Kasumi-1 (cell line): ENCODE results near the gene DYNC2H1.

Experiments used
- DNase-seq, 2 experiments: peaks; one replicate each; lab custom pipeline; 2025; lab: John Stamatoyannopoulos, UW

The DYNC2H1 gene

GRCh38 chr11:103274025-103274424 is 164.8 kb downstream of the DYNC2H1 start:
- DNase-seq, result no peak

- DNase-seq, result no peak
Measured at GRCh38 chr11:103279821-103280220, 170.6 kb downstream of the DYNC2H1 start.

DNA sequence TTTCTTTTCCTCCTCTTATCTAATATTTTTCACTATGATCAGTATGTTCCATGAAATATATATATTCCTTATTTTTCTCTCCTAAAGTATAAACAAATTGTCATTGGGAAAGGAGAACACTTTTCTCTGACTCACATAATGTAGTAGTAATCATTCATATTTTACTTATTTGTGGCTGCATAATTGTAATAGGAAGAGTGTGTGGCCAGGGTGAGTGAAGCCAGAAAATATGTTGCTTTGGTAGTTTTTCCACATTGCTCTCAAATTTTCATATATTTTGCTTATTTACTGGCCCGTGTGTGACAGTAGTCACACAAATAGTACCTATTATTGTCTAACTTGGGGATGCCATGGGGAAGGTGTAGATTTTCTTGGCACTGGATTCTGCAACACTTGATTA is 172.1 kb downstream of the DYNC2H1 start:
- no peak for DNase-seq

DNA sequence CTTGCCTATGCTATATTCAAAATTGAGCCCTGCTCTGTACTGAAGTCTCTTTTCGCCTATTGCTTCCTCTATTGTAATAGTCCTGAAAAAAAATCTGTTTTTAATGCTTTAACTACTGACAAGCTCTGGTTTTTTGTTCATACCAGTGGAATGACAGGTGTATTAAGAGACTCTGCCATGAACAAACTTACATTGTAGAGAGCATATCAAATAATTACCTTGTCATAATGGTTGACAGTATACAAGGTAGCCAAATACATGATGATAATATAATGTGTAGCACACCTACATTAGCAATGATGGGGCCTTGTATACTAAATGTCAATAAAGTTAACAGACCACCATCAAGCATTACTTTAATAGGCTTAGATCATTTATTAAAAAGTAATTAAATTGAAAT is 175.0 kb downstream of the DYNC2H1 start:
- no peak for DNase-seq

- DNase-seq, result no peak
Measured at GRCh38 chr11:103294516-103294915, 185.3 kb downstream of the DYNC2H1 start.

GRCh38 chr11:103295704-103296103 is 186.5 kb downstream of the DYNC2H1 start:
- peak in 1 of 2 experiments; percentile 1 for DNase-seq

DNA sequence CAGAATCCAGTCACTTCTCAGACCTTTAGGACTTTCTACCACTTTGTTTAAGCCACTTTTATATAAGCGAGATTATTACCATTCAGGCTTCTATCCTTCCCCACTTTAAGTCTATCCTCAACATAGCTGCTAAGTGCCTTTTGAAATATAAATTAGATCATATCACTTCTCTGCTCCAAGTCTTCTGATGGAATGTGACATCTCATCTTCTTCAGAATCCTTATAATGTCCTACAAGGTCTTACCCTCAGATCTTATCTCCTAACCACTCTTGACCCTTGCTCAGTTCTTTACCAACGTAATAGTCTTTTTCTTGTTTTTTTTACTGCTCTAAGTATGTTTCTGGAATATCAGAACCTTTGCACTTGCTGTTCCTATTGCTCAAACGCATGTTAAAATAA is 188.7 kb downstream of the DYNC2H1 start:
- DNase-seq, result no peak

- DNase-seq, result no peak
Measured at GRCh38 chr11:103315248-103315647, 206.0 kb downstream of the DYNC2H1 start.

DNA sequence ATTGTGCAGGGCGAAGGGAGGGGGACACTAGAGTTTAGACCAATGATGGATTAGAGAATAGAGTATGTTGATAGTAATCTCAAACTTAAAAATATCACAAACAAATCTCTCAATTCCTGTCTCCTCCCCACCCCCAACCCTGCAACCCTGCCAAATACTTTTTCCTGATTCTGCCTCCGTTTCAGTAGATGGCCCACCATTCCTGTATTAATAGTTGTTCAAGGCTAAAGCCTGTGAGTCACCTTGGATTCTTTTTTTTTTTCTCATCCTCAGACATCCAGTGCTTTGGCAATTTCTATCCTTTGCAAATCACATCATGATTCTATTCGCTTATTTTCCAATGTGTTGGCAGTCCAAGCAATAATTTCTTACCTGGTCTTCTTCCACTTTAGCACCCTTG is 207.9 kb downstream of the DYNC2H1 start:
- DNase-seq, result no peak

DNA sequence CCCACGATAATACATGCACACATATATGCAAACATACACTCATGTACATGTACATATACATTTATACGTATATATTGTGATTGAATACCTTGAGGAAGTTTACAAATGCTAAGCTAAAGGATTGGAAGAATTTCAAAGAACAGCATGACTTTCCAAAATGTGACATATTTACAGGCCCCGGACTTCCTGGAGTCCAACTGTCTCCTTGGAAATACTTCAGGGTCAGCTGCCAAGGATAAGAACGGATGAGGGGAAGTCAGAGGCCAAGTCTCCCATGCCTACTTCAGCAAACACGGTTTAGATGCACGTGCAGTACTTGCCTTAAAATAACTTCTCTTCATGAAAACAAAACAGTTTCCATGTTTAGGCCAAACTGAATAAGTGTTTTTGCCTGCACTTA is 213.6 kb downstream of the DYNC2H1 start:
- no peak for DNase-seq

DNA sequence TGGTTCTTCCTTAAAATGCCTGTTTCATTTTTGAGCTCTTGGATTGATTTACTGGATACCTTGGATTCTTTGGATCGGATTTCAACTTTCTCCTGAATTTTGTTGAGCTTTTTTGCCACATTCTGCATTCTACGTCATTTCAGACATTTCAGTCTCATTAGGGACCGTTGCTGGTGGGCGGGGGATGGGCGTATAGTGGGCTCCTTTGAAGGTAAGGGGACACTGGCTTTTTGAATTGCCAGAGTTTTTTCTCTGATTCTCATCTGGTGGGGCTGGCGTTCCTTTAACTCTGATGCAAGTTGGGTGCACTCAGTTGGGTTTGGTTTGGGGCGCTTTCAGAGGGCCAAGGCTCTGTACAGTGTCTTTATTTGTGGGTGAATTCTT is 216.5 kb downstream of the DYNC2H1 start:
- DNase-seq, result no peak

DNA sequence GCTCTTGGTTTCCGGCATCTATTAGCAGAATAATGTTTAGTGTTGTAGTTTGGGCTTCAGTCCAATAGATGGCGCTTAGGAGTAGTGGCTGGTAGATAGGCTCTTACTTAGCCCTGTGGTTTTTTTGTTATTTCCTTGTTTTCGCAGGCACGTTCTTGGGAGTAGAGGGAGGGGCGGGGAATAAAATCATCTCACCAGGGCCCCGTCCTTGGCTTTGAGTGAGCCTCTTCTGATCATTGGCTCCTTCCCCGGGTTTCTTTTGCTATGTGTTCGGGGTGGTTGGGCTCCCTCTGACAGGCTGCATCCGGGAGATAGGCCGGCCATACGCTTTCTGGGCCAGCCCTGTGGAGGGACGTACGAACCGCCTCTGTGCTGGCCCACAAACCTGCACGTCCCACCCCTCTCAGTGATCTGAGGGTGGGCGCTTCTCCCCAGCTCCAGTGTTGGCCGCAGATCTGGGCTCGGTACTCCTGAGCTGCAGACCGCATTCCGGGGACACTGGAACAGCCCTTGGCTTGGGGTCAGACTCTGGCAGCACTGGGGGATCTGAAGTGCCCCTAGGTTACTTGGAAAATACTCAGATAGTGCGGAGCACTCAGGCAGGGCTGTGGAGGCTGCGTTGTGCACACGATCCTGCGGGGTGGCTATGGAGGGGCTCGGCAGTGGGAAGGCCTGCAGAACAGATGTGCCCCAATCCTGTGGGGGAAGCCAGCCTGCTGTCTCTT is 217.0 kb downstream of the DYNC2H1 start:
- DNase-seq, result peak; percentile 90 to 94

DNA sequence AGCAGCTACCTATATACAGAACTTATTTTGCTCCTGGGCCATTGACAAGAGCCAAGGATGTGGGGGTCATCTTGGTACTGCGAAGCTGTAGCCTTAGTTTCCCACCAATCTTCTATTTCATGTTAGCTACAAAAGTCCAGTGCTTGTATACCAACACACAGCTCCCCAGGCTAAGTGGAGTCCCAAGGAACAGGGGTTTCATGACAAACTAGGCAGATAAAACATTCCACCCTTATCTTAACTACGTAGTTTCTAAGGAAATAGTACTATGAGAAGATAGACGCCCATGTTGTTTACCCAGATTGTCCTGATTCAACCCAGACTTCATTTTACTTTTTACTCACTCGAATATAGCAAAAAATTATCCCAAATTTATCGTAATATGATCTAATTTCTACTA is 218.5 kb downstream of the DYNC2H1 start:
- DNase-seq, result no peak

- DNase-seq, result no peak
Measured at GRCh38 chr11:103332409-103332808, 223.2 kb downstream of the DYNC2H1 start.

DNA sequence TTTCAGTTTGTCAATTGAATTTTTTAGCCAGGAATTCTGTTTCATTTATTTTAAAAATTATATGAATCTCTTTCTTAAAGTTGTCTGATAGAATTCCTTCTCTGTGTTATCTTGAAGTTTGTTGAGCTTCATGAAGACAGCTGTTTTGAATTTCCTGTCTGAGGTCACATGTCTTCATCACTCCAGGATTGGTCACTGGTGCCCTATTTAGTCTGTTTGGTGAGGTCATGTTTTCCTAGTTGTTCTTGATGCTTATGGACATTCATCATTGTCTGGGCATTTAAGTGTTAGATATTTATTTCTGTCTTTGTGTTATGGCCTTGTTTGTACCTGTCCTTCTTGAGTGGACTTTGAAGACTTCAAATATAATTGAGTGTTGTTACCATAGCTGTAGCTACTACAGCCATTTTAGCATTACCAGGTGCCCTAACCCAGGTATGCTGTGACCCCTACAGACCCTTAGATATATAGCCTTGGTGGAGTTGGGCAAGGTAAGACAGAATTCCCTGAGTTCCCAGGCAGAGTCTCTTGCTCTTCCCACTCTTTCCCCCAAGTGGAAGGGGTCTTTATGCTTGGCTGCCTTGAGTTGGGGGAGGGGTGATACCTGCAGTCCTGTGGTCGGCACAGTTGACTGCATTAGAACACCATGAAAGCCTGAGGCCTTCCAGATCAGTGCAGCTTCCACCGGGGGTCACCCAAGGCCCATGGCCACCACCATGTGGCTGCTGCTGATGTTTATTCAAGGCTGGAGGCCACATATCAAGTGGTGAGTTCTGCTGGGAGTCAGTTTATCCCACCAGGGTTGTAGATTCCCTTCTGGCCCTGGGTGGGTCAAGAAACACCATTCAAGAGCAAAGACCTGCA is 229.6 kb downstream of the DYNC2H1 start:
- no peak for DNase-seq

GRCh38 chr11:103339485-103339857 is 230.2 kb downstream of the DYNC2H1 start:
- DNase-seq, result no peak

DNA sequence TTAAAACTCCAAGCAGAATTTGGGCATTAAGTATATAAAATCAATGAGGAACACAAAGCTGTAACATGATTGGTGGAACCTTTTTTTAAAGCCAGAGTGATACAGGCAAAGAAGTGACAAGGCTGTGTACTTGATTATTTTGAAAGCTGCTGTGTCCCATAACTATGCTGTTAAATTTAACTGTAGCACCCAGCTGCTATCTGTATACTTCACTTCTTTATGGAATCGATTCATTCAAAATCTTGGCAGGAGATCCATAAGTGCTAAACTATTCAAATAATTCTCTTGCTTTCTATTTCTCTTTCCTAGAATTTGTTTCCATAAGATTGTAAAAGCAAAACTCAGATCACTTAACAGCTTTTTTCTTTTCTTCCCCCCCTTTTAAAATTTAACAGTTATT is 231.7 kb downstream of the DYNC2H1 start:
- no peak for DNase-seq

GRCh38 chr11:103344886-103345285 is 235.7 kb downstream of the DYNC2H1 start:
- DNase-seq, result no peak

GRCh38 chr11:103349595-103349994 is 240.4 kb downstream of the DYNC2H1 start:
- no peak for DNase-seq

DNA sequence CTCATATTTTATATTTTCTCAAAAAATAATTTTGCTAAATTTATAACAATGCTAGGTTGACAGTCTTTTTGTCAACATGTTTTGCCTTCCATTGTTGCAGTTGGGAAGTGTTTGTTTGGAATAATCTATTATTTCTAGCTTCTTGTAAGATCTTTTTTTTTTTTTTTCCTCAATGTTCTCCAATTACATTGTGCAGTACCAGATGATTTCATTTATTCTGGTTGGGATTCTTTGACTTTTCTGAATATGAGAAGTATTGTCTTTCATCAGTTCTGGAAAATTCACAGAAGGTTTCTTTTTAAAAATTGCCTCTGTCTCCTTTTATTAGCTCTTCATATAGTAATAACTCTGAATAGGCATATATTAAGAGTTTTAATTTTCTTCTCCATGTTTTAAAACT is 245.4 kb downstream of the DYNC2H1 start:
- no peak for DNase-seq

- DNase-seq, result no peak
Measured at GRCh38 chr11:103358251-103358650, 249.0 kb downstream of the DYNC2H1 start.

DNA sequence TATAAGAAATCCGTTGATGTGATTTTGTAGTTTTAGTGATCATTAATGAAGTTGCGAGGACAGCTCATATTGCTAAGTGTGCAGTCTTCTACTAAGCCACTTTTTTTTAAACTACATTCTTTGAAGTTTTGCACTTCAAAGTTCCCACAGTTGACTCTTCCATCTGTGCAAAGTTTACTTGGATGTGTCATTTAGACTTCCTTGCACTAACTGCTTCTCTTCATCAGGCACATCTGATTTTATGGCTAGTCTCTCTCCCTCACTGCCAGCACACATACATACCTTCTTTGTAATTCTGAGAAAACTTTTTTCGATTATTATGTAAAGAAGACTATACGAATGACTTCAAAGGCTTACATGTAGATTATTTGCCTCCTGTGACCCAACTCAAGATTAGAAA is 250.0 kb downstream of the DYNC2H1 start:
- DNase-seq, result no peak

DNA sequence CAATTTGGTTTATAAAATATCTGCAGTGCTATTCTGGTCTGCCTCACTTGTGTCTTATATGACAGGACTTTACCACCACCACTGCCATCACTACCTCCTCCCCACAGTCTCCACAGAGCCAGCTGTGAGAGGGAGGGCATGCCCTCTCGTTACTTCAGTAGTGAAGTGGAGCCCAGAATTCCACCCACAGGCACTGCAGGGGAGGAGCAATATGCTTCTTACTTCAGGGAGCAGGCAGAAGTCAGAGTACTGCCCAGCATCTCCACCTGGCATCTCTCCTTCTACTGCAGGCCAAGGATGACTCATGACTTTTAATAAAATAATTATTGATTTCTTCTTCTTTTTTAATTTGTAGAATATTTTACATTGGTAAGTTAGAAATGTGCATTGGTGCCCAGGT is 255.5 kb downstream of the DYNC2H1 start:
- no peak for DNase-seq

- no peak for DNase-seq
Measured at GRCh38 chr11:103367650-103368049, 258.4 kb downstream of the DYNC2H1 start.
